ENCODE measurements around the gene UGGT1. TPM values are rescaled to one million over a fixed set of nuclear protein-coding genes. Genes with fewer than 3 reads are reported as not detected.

The UGGT1 gene
- total and polyA plus RNA-seq, 2 experiments from 2014 or later: 11.5 to 65.0 TPM

DNA sequence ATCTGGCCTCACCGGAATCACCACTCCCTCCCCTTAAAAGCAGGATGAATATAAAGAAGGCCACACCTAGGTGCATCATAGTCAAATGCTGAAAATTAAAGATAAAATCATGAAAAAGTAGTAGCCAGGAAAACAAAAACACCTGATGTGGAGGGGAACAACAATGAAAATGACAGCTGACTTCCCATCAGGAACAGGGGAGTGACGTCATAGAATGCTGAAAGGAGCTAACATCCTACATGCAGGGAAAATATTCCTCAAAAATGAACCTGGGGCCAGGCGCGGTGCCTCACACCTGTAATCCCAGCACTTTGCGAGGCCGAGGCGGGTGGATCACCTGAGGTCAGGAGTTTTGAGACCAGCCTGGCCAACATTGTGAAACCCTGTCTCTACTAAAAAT lies 108.1 kb downstream of the UGGT1 start (continued):
- TF ChIP-seq, protein P1, sequence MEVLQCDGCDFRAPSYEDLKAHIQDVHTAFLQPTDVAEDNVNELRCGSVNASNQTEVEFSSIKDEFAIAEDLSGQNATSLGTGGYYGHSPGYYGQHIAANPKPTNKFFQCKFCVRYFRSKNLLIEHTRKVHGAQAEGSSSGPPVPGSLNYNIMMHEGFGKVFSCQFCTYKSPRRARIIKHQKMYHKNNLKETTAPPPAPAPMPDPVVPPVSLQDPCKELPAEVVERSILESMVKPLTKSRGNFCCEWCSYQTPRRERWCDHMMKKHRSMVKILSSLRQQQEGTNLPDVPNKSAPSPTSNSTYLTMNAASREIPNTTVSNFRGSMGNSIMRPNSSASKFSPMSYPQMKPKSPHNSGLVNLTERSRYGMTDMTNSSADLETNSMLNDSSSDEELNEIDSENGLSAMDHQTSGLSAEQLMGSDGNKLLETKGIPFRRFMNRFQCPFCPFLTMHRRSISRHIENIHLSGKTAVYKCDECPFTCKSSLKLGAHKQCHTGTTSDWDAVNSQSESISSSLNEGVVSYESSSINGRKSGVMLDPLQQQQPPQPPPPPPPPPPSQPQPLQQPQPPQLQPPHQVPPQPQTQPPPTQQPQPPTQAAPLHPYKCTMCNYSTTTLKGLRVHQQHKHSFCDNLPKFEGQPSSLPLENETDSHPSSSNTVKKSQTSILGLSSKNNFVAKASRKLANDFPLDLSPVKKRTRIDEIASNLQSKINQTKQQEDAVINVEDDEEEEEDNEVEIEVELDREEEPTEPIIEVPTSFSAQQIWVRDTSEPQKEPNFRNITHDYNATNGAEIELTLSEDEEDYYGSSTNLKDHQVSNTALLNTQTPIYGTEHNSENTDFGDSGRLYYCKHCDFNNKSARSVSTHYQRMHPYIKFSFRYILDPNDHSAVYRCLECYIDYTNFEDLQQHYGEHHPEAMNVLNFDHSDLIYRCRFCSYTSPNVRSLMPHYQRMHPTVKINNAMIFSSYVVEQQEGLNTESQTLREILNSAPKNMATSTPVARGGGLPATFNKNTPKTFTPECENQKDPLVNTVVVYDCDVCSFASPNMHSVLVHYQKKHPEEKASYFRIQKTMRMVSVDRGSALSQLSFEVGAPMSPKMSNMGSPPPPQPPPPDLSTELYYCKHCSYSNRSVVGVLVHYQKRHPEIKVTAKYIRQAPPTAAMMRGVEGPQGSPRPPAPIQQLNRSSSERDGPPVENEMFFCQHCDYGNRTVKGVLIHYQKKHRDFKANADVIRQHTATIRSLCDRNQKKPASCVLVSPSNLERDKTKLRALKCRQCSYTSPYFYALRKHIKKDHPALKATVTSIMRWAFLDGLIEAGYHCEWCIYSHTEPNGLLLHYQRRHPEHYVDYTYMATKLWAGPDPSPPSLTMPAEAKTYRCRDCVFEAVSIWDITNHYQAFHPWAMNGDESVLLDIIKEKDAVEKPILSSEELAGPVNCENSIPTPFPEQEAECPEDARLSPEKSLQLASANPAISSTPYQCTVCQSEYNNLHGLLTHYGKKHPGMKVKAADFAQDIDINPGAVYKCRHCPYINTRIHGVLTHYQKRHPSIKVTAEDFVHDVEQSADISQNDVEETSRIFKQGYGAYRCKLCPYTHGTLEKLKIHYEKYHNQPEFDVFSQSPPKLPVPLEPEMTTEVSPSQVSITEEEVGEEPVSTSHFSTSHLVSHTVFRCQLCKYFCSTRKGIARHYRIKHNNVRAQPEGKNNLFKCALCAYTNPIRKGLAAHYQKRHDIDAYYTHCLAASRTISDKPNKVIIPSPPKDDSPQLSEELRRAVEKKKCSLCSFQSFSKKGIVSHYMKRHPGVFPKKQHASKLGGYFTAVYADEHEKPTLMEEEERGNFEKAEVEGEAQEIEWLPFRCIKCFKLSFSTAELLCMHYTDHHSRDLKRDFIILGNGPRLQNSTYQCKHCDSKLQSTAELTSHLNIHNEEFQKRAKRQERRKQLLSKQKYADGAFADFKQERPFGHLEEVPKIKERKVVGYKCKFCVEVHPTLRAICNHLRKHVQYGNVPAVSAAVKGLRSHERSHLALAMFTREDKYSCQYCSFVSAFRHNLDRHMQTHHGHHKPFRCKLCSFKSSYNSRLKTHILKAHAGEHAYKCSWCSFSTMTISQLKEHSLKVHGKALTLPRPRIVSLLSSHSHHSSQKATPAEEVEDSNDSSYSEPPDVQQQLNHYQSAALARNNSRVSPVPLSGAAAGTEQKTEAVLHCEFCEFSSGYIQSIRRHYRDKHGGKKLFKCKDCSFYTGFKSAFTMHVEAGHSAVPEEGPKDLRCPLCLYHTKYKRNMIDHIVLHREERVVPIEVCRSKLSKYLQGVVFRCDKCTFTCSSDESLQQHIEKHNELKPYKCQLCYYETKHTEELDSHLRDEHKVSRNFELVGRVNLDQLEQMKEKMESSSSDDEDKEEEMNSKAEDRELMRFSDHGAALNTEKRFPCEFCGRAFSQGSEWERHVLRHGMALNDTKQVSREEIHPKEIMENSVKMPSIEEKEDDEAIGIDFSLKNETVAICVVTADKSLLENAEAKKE (CRISPR knock-in tag; IDR thresholded peaks at IDR 0.05): no peak
- TF ChIP-seq CREB1 (CRISPR knock-in tag; IDR thresholded peaks at IDR 0.05; ENCODE audit: low read depth) (no peak), ZNF114 (CRISPR knock-in tag; IDR thresholded peaks at IDR 0.05) (no peak), POLR2AphosphoS5 (IDR thresholded peaks at IDR 0.05; ENCODE audit: low read depth) (no peak), NANOG (IDR thresholded peaks at IDR 0.05; ENCODE audit: borderline replicate concordance) (no peak), EZH2phosphoT487 (IDR thresholded peaks at IDR 0.05; ENCODE audit: unreplicated experiment) (no peak)
- TF ChIP-seq, protein P2, sequence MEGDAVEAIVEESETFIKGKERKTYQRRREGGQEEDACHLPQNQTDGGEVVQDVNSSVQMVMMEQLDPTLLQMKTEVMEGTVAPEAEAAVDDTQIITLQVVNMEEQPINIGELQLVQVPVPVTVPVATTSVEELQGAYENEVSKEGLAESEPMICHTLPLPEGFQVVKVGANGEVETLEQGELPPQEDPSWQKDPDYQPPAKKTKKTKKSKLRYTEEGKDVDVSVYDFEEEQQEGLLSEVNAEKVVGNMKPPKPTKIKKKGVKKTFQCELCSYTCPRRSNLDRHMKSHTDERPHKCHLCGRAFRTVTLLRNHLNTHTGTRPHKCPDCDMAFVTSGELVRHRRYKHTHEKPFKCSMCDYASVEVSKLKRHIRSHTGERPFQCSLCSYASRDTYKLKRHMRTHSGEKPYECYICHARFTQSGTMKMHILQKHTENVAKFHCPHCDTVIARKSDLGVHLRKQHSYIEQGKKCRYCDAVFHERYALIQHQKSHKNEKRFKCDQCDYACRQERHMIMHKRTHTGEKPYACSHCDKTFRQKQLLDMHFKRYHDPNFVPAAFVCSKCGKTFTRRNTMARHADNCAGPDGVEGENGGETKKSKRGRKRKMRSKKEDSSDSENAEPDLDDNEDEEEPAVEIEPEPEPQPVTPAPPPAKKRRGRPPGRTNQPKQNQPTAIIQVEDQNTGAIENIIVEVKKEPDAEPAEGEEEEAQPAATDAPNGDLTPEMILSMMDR (conservative IDR thresholded peaks at IDR 0.05; ENCODE audit: low read depth in 2 of 2): no peak

DNA sequence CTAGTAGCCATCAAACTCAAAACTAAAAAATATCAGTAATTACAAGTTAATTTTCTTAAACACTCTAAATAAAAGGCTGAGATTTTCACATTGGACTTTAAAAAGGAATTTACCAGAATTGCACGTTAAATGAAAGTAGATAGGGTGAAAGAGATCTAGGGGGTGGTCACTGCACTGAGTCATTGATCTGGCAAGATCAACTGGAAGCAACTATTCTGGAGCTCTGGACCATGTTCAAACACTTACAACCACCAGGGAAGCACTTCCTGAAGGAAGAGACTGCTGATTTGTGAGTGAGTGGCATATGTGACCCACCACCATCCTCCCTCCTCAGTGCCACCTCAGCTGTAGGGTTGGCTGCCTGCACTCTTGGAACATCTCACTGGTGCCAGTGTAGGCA lies 111.8 kb downstream of the UGGT1 start:
- DNase-seq (ENCODE audit: low spot score): no peak
- H3K4me2 ChIP-seq: no peak overlapping the region
- TF ChIP-seq EZH2 (IDR thresholded peaks at IDR 0.05; ENCODE audit: low read depth, unreplicated experiment) (no peak), POLR2AphosphoS5 (IDR thresholded peaks at IDR 0.05; ENCODE audit: low read depth) (no peak), EZH2phosphoT487 (IDR thresholded peaks at IDR 0.05; ENCODE audit: unreplicated experiment) (no peak), STAT1 (IDR thresholded peaks at IDR 0.05; ENCODE audit: unreplicated experiment) (no peak), JUNB (IDR thresholded peaks at IDR 0.05; ENCODE audit: unreplicated experiment) (no peak), CREB1 (CRISPR knock-in tag; IDR thresholded peaks at IDR 0.05; ENCODE audit: low read depth) (no peak)
- TF ChIP-seq, protein P2 (conservative IDR thresholded peaks at IDR 0.05; ENCODE audit: low read depth in 2 of 2): no peak
- TF ChIP-seq, protein P3, sequence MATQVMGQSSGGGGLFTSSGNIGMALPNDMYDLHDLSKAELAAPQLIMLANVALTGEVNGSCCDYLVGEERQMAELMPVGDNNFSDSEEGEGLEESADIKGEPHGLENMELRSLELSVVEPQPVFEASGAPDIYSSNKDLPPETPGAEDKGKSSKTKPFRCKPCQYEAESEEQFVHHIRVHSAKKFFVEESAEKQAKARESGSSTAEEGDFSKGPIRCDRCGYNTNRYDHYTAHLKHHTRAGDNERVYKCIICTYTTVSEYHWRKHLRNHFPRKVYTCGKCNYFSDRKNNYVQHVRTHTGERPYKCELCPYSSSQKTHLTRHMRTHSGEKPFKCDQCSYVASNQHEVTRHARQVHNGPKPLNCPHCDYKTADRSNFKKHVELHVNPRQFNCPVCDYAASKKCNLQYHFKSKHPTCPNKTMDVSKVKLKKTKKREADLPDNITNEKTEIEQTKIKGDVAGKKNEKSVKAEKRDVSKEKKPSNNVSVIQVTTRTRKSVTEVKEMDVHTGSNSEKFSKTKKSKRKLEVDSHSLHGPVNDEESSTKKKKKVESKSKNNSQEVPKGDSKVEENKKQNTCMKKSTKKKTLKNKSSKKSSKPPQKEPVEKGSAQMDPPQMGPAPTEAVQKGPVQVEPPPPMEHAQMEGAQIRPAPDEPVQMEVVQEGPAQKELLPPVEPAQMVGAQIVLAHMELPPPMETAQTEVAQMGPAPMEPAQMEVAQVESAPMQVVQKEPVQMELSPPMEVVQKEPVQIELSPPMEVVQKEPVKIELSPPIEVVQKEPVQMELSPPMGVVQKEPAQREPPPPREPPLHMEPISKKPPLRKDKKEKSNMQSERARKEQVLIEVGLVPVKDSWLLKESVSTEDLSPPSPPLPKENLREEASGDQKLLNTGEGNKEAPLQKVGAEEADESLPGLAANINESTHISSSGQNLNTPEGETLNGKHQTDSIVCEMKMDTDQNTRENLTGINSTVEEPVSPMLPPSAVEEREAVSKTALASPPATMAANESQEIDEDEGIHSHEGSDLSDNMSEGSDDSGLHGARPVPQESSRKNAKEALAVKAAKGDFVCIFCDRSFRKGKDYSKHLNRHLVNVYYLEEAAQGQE (IDR thresholded peaks at IDR 0.05; ENCODE audit: unreplicated experiment): no peak
- no peaks in the 10 kb centered on the region for H3K4me1 ChIP-seq (ENCODE audit: insufficient read depth)
- no peak for ATAC-seq
- H3K27me3 Mint-ChIP-seq (ENCODE audit: insufficient read depth, low read depth, poor library complexity): peaks cover 5% of the 10 kb centered on the region
- H3K36me3 ChIP-seq (ENCODE audit: insufficient read depth): no peaks in the 10 kb centered on the region
- H3K4me1 Mint-ChIP-seq: no peaks in the 10 kb centered on the region
- H3K9me2 ChIP-seq (ENCODE audit: insufficient read depth): no peaks in the 10 kb centered on the region
- H4K20me1 ChIP-seq (replicated peaks; ENCODE audit: insufficient read depth): no peaks in the 10 kb centered on the region
- H3K36me3 Mint-ChIP-seq (ENCODE audit: low read depth): peaks cover 3% of the 10 kb centered on the region; the same call in 1 of the 3 replicates
- H2AFZ ChIP-seq: no peak overlapping the region
- peaks cover 21% of the 10 kb centered on the region for H3K9me3 Mint-ChIP-seq
- no peak overlapping the region for H3K27ac Mint-ChIP-seq
- no peaks in the 10 kb centered on the region for H3K79me2 ChIP-seq (replicated peaks; ENCODE audit: insufficient read depth)
- H3F3A ChIP-seq (replicated peaks; ENCODE audit: low read depth): no peaks in the 10 kb centered on the region
- no peak overlapping the region for H3K4me3 Mint-ChIP-seq
- H3K4me3 ChIP-seq: no peak overlapping the region
- no peaks in the 10 kb centered on the region for H3K27me3 ChIP-seq (ENCODE audit: insufficient read depth)
- no peak overlapping the region for H3K27ac ChIP-seq (ENCODE audit: low read depth)
